Caco-2 (cell line): ENCODE measurements around the gene MATN4. TPM values are rescaled to one million over a fixed set of nuclear protein-coding genes. Genes with fewer than 3 reads are reported as not detected.

Source experiments
- BruUV-seq: library from RNA; stranded (reverse); fragments of 400-500 nt; replicated peaks from 2 replicates; lab custom pipeline; 2021; lab: Mats Ljungman, UMichigan
- CTCF ChIA-PET: fragments of 300-600 bp; sonication (Branson Sonifier 250); formaldehyde crosslinking; loops from one replicate; lab custom pipeline; 2022; ENCODE audit warnings: antibody characterized with exemption; lab: Charles Lee
- POLR2A ChIA-PET: fragments of 300-600 bp; sonication (Branson Sonifier 250); formaldehyde crosslinking; loops from one replicate; lab custom pipeline; 2022; ENCODE audit warnings: antibody characterized with exemption; lab: Charles Lee
- DNase-seq, 2 experiments: peaks; one replicate each; pipeline versions ENCODE4 v3.0.0 to v3.0.0-alpha.2; 2020 to 2022
- H3K27me3 ChIP-seq: replicated peaks from 2 replicates; pipeline ENCODE4 v1.6.0; 2011; ENCODE audit warnings: low read length; ENCODE audit not compliant: control insufficient read depth, insufficient read depth
- H3K36me3 ChIP-seq: 2 replicates; pipeline ENCODE4 v1.5.1; 2011; ENCODE audit warnings: low read length; ENCODE audit not compliant: control insufficient read depth, insufficient read depth
- H3K4me1 ChIP-seq: fragments of 250-450 bp; sonication (Bioruptor Pico); 2 replicates; pipeline ENCODE4 v1.5.1; 2020; ENCODE audit warnings: mild to moderate bottlenecking
- H3K4me3 ChIP-seq: 2 replicates; pipeline ENCODE4 v1.5.1; 2011; ENCODE audit warnings: low read depth, mild to moderate bottlenecking, control low read depth, low read length
- H3K9me3 ChIP-seq: fragments of 250-450 bp; sonication (Bioruptor Pico); 2 replicates; pipeline ENCODE4 v1.5.1; 2020; ENCODE audit warnings: mild to moderate bottlenecking, moderate library complexity
- H3K27ac Mint-ChIP-seq: one replicate; pipeline ENCODE4 v1.8.0; 2022; ENCODE audit warnings: mixed read lengths; ENCODE audit not compliant: unreplicated experiment
- H3K27me3 Mint-ChIP-seq: one replicate; pipeline ENCODE4 v1.8.0; 2022; ENCODE audit warnings: mixed read lengths; ENCODE audit not compliant: insufficient read depth, unreplicated experiment
- H3K36me3 Mint-ChIP-seq: one replicate; pipeline ENCODE4 v1.8.0; 2022; ENCODE audit warnings: mild to moderate bottlenecking, mixed read lengths; ENCODE audit not compliant: insufficient read depth, unreplicated experiment
- H3K4me1 Mint-ChIP-seq: one replicate; pipeline ENCODE4 v1.8.0; 2022; ENCODE audit warnings: low read depth, mixed read lengths; ENCODE audit not compliant: unreplicated experiment
- H3K4me3 Mint-ChIP-seq: one replicate; pipeline ENCODE4 v1.8.0; 2022; ENCODE audit warnings: mild to moderate bottlenecking, moderate library complexity, mixed read lengths; ENCODE audit not compliant: unreplicated experiment
- H3K9me3 Mint-ChIP-seq: one replicate; pipeline ENCODE4 v1.8.0; 2022; ENCODE audit warnings: mixed read lengths; ENCODE audit not compliant: unreplicated experiment
- intact Hi-C: fragments of 100-400 bp; cut with micrococcal nuclease; formaldehyde crosslinking; loops from one replicate; pipeline ENCODE4 v1.10.0; 2022; ENCODE audit not compliant: unreplicated experiment
- total RNA-seq: library from RNA; stranded (reverse); gene quantifications from 2 replicates; pipeline ENCODE4 v1.2.3, GENCODE V29; 2022
- TF ChIP-seq, protein P1 (sequence below), 2 experiments: fragments of 200-600 bp in 1 of 2; IDR thresholded peaks; 1 replicate in 1 of 2; 2 replicates in 1 of 2; pipeline versions ENCODE4 v1.5.1 to v1.8.0; 2011 to 2022; ENCODE audit warnings: antibody characterized with exemption in 1 of 2, control low read depth in 1 of 2, inconsistent platforms in 1 of 2, low read depth in 1 of 2, low read length in 1 of 2, mild to moderate bottlenecking in 1 of 2, moderate library complexity in 1 of 2; ENCODE audit not compliant: insufficient read depth in 1 of 2, severe bottlenecking in 1 of 2, unreplicated experiment in 1 of 2

Gene MATN4
- total RNA-seq, 1 experiment from 2014 or later, result not detected

DNA sequence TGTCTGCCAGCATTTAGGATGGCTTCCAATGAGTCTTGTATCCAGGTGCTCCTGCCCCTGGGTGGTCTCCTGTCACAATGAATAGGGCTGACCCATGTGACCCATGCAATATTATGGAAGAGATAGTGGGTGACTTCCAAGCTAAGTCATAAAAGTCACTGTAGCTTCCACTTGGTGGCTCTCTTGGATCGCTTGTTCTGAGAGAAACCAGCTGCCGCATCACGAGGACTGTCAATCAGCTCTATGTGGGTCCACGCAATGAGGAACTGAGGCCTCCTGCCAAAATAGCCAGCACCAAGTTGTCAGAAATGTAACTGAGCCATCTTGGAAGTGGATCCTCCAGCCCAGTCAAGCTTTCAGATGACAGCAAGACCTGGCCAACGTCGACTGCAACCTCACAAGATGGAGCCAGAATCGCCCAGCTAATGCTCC is 14.9 kb upstream of the MATN4 start:
- H3K9me3 Mint-ChIP-seq, result no peaks in the 10 kb centered on the region
- peaks cover 8% of the 10 kb centered on the region; the same call in 1 of the 2 replicates for H3K4me1 ChIP-seq
- H3K36me3 ChIP-seq, result peaks cover 8% of the 10 kb centered on the region
- no TSS peak for BruUV-seq
- H3K36me3 Mint-ChIP-seq, result peaks cover 45% of the 10 kb centered on the region
- ChIA-PET CTCF (interaction anchor here (0.6 to 7.4 kb wide), 46 partner anchors 9 to 448 kb away, joined by 3 to 278 read pairs (median 6); partner anchors contain the start of genes PIGT, SYS1, WFDC10A and WFDC2), POLR2A (interaction anchor here (0.5 to 1.5 kb wide), 13 partner anchors 19 to 448 kb away, joined by 3 to 21 read pairs (median 7); partner anchors contain the start of genes PIGT and SYS1)
- no peak overlapping the region for H3K4me3 Mint-ChIP-seq
- no peaks in the 10 kb centered on the region for H3K27me3 ChIP-seq
- intact Hi-C loops, result loop anchor here (1.0 kb wide), 6 partner anchors 20 to 448 kb away; partner anchors contain the start of genes PIGT and SYS1
- DNase-seq, result peak; percentile 84 to 86
- H3K4me3 ChIP-seq, result no peak overlapping the region
- no peaks in the 10 kb centered on the region for H3K27me3 Mint-ChIP-seq
- H3K27ac Mint-ChIP-seq, result peak overlapping the region; percentile 3
- no peaks in the 10 kb centered on the region for H3K4me1 Mint-ChIP-seq
- TF ChIP-seq, protein P1, sequence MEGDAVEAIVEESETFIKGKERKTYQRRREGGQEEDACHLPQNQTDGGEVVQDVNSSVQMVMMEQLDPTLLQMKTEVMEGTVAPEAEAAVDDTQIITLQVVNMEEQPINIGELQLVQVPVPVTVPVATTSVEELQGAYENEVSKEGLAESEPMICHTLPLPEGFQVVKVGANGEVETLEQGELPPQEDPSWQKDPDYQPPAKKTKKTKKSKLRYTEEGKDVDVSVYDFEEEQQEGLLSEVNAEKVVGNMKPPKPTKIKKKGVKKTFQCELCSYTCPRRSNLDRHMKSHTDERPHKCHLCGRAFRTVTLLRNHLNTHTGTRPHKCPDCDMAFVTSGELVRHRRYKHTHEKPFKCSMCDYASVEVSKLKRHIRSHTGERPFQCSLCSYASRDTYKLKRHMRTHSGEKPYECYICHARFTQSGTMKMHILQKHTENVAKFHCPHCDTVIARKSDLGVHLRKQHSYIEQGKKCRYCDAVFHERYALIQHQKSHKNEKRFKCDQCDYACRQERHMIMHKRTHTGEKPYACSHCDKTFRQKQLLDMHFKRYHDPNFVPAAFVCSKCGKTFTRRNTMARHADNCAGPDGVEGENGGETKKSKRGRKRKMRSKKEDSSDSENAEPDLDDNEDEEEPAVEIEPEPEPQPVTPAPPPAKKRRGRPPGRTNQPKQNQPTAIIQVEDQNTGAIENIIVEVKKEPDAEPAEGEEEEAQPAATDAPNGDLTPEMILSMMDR (IDR thresholded peaks at IDR 0.05; ENCODE audit: insufficient read depth in 1 of 2, low read depth in 1 of 2, low read length in 1 of 2, severe bottlenecking in 1 of 2, unreplicated experiment in 1 of 2), result peak; percentile 55 to 79
- no peaks in the 10 kb centered on the region for H3K9me3 ChIP-seq

DNA sequence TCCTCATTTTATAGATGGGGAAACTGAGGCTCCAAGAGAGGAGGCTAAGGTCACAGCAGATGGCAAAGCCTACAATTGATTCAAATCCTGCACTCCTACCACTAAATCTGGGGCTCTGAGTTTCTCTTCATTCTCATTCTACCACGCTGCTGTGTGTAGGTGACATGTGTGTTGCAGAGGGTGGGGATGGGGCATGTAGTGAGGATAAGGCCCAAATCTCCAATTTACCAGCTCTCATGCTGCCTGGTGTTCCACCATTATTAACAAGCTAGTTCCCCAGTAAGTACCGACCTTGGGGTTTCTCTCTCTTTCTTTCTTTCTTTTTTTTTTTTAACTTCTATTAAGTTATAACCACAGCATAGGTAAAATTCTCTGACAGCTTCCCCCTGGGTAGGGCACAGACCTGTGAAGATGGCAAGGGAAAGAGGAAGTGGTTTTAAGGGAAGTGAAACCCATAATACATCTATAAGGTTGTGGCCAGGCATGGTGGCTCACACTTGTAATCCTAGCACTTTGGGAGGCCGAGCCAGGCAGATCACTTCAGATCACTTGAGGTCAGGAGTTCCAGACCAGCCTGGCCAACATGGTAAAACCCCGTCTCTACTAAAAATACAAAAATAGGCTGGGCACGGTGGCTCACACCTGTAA is 13.0 kb upstream of the MATN4 start:
- Histone ChIP-seq H3K36me3 (no peaks in the 10 kb centered on the region), H3K4me3 (no peak overlapping the region), H3K4me1 (peaks cover 8% of the 10 kb centered on the region; the same call in 1 of the 2 replicates), H3K9me3 (no peaks in the 10 kb centered on the region), H3K27me3 (no peaks in the 10 kb centered on the region)
- ChIA-PET CTCF (interaction anchor here (0.7 to 7.4 kb wide), 12 partner anchors 9 to 450 kb away, joined by 3 to 278 read pairs (median 4); partner anchors contain the start of gene SYS1), POLR2A (no interaction called here)
- H3K9me3 Mint-ChIP-seq, result no peaks in the 10 kb centered on the region
- H3K27ac Mint-ChIP-seq, result no peak overlapping the region
- no peaks in the 10 kb centered on the region for H3K4me1 Mint-ChIP-seq
- H3K27me3 Mint-ChIP-seq, result peaks cover 4% of the 10 kb centered on the region
- H3K4me3 Mint-ChIP-seq, result no peak overlapping the region
- intact Hi-C loops, result no loop called here
- TF ChIP-seq, protein P1 (IDR thresholded peaks at IDR 0.05; ENCODE audit: insufficient read depth in 1 of 2, low read depth in 1 of 2, low read length in 1 of 2, severe bottlenecking in 1 of 2, unreplicated experiment in 1 of 2), result no peak
- peaks cover 26% of the 10 kb centered on the region for H3K36me3 Mint-ChIP-seq
- no peak for DNase-seq
- BruUV-seq, result no TSS peak

DNA sequence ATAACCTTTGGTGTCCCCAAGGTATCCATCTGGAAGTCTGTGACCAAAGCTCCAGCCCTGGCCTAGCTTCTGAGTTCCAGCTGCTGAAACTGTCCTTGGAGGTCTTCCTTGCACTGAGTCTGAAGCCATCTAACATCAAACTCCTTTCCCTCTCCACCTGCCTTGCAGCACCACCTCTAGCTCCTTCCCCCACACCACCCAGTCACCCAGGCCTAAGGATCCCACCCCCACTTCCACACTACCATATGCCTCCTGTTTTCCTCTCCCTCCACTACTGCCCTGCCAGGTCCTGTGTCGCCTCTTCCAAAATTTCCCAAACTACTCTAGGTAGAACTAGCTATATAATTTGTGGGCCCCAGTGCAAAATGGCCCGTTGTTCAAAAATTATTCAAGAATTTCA is 10.8 kb upstream of the MATN4 start:
- no peak overlapping the region for H3K4me3 Mint-ChIP-seq
- DNase-seq, result no peak
- no peaks in the 10 kb centered on the region for H3K4me1 Mint-ChIP-seq
- BruUV-seq, result no TSS peak
- intact Hi-C loops, result loop anchor here (1.0 to 10.0 kb wide), 5 partner anchors 118 to 452 kb away; partner anchors contain the start of gene WFDC10A
- H3K27me3 ChIP-seq, result no peaks in the 10 kb centered on the region; the same call in 1 of the 2 replicates
- H3K36me3 Mint-ChIP-seq, result peaks cover 5% of the 10 kb centered on the region
- CTCF ChIA-PET, result interaction anchor here (0.6 to 7.4 kb wide), 25 partner anchors 10 to 623 kb away, joined by 3 to 278 read pairs (median 4); partner anchors contain the start of genes MATN4, PIGT, SYS1 and WFDC3
- H3K4me3 ChIP-seq, result no peak overlapping the region
- no peaks in the 10 kb centered on the region for H3K36me3 ChIP-seq
- peaks cover 7% of the 10 kb centered on the region for H3K27me3 Mint-ChIP-seq
- H3K9me3 ChIP-seq, result no peaks in the 10 kb centered on the region
- TF ChIP-seq, protein P1 (IDR thresholded peaks at IDR 0.05; ENCODE audit: insufficient read depth in 1 of 2, low read depth in 1 of 2, low read length in 1 of 2, severe bottlenecking in 1 of 2, unreplicated experiment in 1 of 2), result no peak
- POLR2A ChIA-PET, result interaction anchor here (0.6 to 0.7 kb wide), 5 partner anchors 44 to 452 kb away, joined by 3 to 6 read pairs (median 4); partner anchors contain the start of gene WFDC2
- H3K27ac Mint-ChIP-seq, result no peak overlapping the region
- H3K9me3 Mint-ChIP-seq, result no peaks in the 10 kb centered on the region
- H3K4me1 ChIP-seq, result no peaks in the 10 kb centered on the region
